Fibroblast of pulmonary artery (primary cell): ENCODE measurements around the gene ZNF836.

Experiments used
- DNase-seq: peaks from one replicate; pipeline ENCODE4 v3.0.0-alpha.2; 2010; ENCODE audit warnings: low read depth
- H3K4me3 ChIP-seq: replicated peaks from 2 replicates; pipeline ENCODE4 v1.5.1; 2011; ENCODE audit warnings: low read depth, mild to moderate bottlenecking, control low read depth, low read length, moderate library complexity
- CTCF ChIP-seq: IDR thresholded peaks from 2 replicates; pipeline ENCODE4 v1.5.1; 2011; ENCODE audit warnings: mild to moderate bottlenecking, control low read depth, low read length, inconsistent platforms; ENCODE audit errors: missing control alignments

Gene ZNF836

GRCh38 chr19:52155596-52156359, 15.6 kb downstream of the ZNF836 start:
- no peak overlapping the region for H3K4me3 ChIP-seq
- TF ChIP-seq CTCF, result no peak
- no peak for DNase-seq

- DNase-seq, result no peak
- TF ChIP-seq CTCF, result no peak
These were observed 23.2 kb downstream of the ZNF836 start for GRCh38 chr19:52148256-52148655.

GRCh38 chr19:52142001-52142595, 29.3 kb downstream of the ZNF836 start:
- DNase-seq, result no peak
- no peak overlapping the region for H3K4me3 ChIP-seq
- no peak for TF ChIP-seq CTCF

More at GRCh38 chr19:52148256-52148655, 23.2 kb downstream of the ZNF836 start:
- H3K4me3 ChIP-seq, result no peak overlapping the region

- DNase-seq, result no peak
- no peak for TF ChIP-seq CTCF
- no peak overlapping the region for H3K4me3 ChIP-seq
These were observed 30.2 kb downstream of the ZNF836 start for GRCh38 chr19:52141203-52141602.

- H3K4me3 ChIP-seq, result peak overlapping the region; percentile 83
- no peak for DNase-seq
- no peak for TF ChIP-seq CTCF
These were observed 31.2 kb downstream of the ZNF836 start for GRCh38 chr19:52140032-52140710.

- peak within 1 kb of the TSS; percentile 83 for H3K4me3 ChIP-seq
- peak; percentile 60 for TF ChIP-seq CTCF
- peak; percentile 96 for DNase-seq
These were observed 32.0 kb downstream of the ZNF836 start, which contains the start of gene ZNF616 for GRCh38 chr19:52139252-52140031. ZNF616 (minus strand) TSS chr19:52139938; CDS start chr19:52130512, 9,426 bp downstream.
